Type B pancreatic cell (in vitro differentiated cells): ENCODE data around the gene ERGIC3. TPM values are rescaled to one million over a fixed set of nuclear protein-coding genes. Genes with fewer than 3 reads are reported as not detected.
A peak's percentile ranks its signal among the peaks of the same experiment; 100 is the strongest.

Experiments used
- DNase-seq: peaks from one replicate; pipeline ENCODE4 v3.0.0; 2021; ENCODE audit warnings: mixed read lengths; ENCODE audit not compliant: unreplicated experiment; ENCODE audit errors: extremely low spot score
- H3K27ac Mint-ChIP-seq: 2 replicates; pipeline ENCODE4 v1.8.0; 2021; ENCODE audit warnings: mild to moderate bottlenecking, mixed read lengths
- H3K27me3 Mint-ChIP-seq: 2 replicates; pipeline ENCODE4 v1.8.0; 2021; ENCODE audit warnings: mixed read lengths
- H3K36me3 Mint-ChIP-seq: 2 replicates; pipeline ENCODE4 v1.8.0; 2021; ENCODE audit warnings: mixed read lengths
- H3K4me1 Mint-ChIP-seq: one replicate; pipeline ENCODE4 v1.8.0; 2021; ENCODE audit warnings: mixed read lengths; ENCODE audit not compliant: unreplicated experiment
- H3K4me3 Mint-ChIP-seq: 2 replicates; pipeline ENCODE4 v1.8.0; 2021; ENCODE audit warnings: mild to moderate bottlenecking, mixed read lengths
- H3K9me3 Mint-ChIP-seq: 2 replicates; pipeline ENCODE4 v1.8.0; 2021; ENCODE audit warnings: mixed read lengths
- total RNA-seq: library from RNA; stranded (reverse); gene quantifications from 2 replicates; pipeline ENCODE4 v1.2.1, GENCODE V29; 2021; ENCODE audit warnings: low replicate concordance
- TF ChIP-seq, protein P1 (sequence below): fragments of 200-600 bp; sonication (generic); conservative IDR thresholded peaks from 2 replicates; pipeline ENCODE4 v1.5.0; 2021; ENCODE audit warnings: antibody characterized with exemption, mild to moderate bottlenecking

The ERGIC3 gene
- total RNA-seq, 1 donor from 2014 or later: 288 TPM

DNA sequence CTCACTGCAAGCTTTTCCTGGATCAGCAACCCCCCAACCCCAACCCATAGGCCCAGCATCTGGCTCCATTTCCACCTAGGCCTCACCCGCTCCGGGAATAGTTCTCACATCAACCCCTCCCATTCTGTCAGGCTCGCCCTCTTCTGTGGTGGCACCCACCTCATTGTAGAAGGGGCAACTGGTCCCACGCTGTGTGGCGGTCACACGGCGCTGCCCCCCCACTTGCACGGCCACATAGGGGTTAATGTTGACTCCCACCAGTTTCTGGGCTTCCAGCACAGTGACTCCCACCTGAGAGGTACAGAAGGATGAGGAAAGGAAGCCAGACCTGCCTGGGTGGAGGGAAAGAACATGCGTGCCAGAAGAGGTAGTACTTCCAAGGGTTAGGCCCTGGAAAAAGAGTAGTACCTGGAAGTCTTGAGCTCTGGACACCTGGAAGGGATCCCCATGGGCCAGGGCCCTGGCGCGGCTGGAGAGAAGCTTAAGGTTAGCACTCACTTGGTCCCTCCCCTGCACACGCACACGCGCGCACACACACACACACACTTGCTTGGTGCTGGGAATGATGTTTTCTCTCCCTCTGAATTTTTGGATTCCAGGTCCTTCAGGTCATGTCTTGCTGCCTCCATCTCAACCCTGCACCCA is 61.1 kb downstream of the ERGIC3 start:
- TF ChIP-seq, protein P1, sequence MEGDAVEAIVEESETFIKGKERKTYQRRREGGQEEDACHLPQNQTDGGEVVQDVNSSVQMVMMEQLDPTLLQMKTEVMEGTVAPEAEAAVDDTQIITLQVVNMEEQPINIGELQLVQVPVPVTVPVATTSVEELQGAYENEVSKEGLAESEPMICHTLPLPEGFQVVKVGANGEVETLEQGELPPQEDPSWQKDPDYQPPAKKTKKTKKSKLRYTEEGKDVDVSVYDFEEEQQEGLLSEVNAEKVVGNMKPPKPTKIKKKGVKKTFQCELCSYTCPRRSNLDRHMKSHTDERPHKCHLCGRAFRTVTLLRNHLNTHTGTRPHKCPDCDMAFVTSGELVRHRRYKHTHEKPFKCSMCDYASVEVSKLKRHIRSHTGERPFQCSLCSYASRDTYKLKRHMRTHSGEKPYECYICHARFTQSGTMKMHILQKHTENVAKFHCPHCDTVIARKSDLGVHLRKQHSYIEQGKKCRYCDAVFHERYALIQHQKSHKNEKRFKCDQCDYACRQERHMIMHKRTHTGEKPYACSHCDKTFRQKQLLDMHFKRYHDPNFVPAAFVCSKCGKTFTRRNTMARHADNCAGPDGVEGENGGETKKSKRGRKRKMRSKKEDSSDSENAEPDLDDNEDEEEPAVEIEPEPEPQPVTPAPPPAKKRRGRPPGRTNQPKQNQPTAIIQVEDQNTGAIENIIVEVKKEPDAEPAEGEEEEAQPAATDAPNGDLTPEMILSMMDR: no peak
- no peak overlapping the region for H3K27ac Mint-ChIP-seq
- peaks cover 59% of the 10 kb centered on the region for H3K27me3 Mint-ChIP-seq
- peak overlapping the region; percentile 76 for H3K4me3 Mint-ChIP-seq
- H3K9me3 Mint-ChIP-seq: no peaks in the 10 kb centered on the region
- H3K36me3 Mint-ChIP-seq: no peaks in the 10 kb centered on the region
- DNase-seq: no peak
- H3K4me1 Mint-ChIP-seq: peaks cover 5% of the 10 kb centered on the region

DNA sequence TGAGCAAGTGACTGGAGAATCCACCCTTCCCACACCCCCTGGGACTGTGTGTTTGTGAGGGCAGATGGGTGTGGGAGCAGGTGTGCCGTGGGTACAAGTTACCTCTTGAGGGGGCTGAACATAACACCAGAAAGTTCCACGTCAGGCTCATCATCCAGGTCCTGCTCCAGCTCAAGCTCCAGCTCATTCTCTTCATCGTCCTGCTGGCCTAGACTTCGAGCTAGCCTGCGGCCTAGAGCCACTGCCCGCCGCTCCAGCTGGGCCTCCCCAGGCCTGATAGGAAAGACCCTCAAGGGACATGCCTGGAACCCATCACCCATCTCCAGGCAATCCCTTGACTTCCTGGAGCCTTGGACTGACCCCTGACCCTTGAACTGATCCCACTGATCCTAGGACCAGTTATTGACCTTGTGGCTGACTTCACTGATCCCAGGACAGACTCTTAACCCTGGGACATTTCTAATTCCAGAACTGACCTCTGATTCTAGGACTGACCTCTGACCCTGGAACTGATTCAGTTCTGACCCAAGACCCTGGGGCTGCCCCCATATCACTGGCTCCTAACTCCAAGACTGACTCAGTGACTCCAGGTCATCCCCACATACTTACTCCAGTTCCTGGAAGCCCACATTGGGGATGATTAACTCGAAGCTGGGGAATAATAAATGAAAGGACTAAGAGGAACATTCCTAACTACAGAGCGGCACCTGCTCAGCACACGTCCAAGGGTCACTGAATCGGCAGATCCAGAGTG is 62.0 kb downstream of the ERGIC3 start:
- peaks cover 50% of the 10 kb centered on the region for H3K27me3 Mint-ChIP-seq
- no peak overlapping the region for H3K4me3 Mint-ChIP-seq
- H3K27ac Mint-ChIP-seq: no peak overlapping the region
- H3K4me1 Mint-ChIP-seq: peaks cover 5% of the 10 kb centered on the region
- TF ChIP-seq, protein P1: no peak
- DNase-seq: no peak
- H3K9me3 Mint-ChIP-seq: no peaks in the 10 kb centered on the region
- no peaks in the 10 kb centered on the region for H3K36me3 Mint-ChIP-seq

DNA sequence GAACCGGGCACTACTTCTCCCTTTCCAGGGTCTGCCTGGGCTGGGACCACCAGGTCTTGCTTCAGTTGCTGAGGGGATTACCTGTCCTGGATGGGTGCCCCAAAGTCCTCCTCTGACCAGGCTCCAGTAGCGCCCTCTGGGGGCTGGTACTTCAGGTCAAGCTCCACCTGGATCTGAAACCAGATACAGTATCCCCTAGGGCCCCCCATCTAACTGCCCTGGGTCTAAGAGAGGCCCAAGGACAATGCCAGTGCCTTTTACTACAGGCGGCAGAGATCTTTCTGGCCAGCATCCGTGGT is 62.5 kb downstream of the ERGIC3 start:
- no peak overlapping the region for H3K27ac Mint-ChIP-seq
- DNase-seq: no peak
- H3K4me1 Mint-ChIP-seq: peaks cover 5% of the 10 kb centered on the region
- TF ChIP-seq, protein P1: peak; percentile 25
- H3K9me3 Mint-ChIP-seq: no peaks in the 10 kb centered on the region
- H3K27me3 Mint-ChIP-seq: peaks cover 45% of the 10 kb centered on the region
- no peak overlapping the region for H3K4me3 Mint-ChIP-seq
- no peaks in the 10 kb centered on the region for H3K36me3 Mint-ChIP-seq

DNA sequence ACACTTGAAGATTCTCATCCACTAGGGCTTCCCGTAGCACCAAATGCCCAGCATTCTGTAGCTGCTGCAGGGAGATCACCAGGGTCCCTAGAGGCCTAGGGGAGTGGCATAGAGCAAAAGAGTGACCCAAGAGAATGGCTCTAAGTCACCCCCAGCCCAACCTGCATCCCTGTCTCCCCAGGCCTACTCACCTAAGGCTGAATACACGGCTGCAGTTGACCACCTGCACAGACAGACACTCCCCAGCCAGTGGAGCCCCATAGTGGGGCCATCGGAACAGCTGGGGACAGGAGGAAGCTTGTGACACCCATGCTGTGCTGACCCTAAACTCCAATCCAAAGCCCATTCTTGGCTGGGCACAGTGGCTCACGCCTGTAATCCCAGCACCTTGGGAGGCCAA is 64.2 kb downstream of the ERGIC3 start:
- no peaks in the 10 kb centered on the region for H3K9me3 Mint-ChIP-seq
- peaks cover 29% of the 10 kb centered on the region for H3K27me3 Mint-ChIP-seq
- H3K4me3 Mint-ChIP-seq: no peak overlapping the region
- no peaks in the 10 kb centered on the region for H3K36me3 Mint-ChIP-seq
- H3K27ac Mint-ChIP-seq: no peak overlapping the region
- DNase-seq: no peak
- peaks cover 5% of the 10 kb centered on the region for H3K4me1 Mint-ChIP-seq
- TF ChIP-seq, protein P1: no peak

Other genes starting within 250 kb of the ERGIC3 start
- not detected in 2 replicates for gene FAM83C, start 249.7 kb upstream of the ERGIC3 start, total RNA-seq
- 41.3 and 62.4 TPM in 2 replicates for gene UQCC1, start 130.1 kb upstream of the ERGIC3 start, total RNA-seq
- gene GDF5, start 103.8 kb upstream of the ERGIC3 start, total RNA-seq: 1.3 TPM in 1 of 2 replicates, not detected in the other
- 48.7 and 57.1 TPM in 2 replicates for gene CEP250, start 86.5 kb upstream of the ERGIC3 start, total RNA-seq
- not detected in 2 replicates for gene C20orf173, start 12.4 kb upstream of the ERGIC3 start, total RNA-seq
- gene SPAG4, start 73.8 kb downstream of the ERGIC3 start, total RNA-seq: 1.6 and 2.4 TPM in 2 replicates
- gene CPNE1, start 122.8 kb downstream of the ERGIC3 start, total RNA-seq: 115 and 192 TPM in 2 replicates
- 122 and 153 TPM in 2 replicates for gene RBM12, start 122.8 kb downstream of the ERGIC3 start, total RNA-seq
- 26.7 and 29.9 TPM in 2 replicates for gene NFS1, start 157.3 kb downstream of the ERGIC3 start, total RNA-seq
- gene ROMO1, start 157.3 kb downstream of the ERGIC3 start, total RNA-seq: 131 and 160 TPM in 2 replicates
- 361 and 398 TPM in 2 replicates for gene RBM39, start 200.2 kb downstream of the ERGIC3 start, total RNA-seq
- 33.4 and 37.6 TPM in 2 replicates for gene PHF20, start 229.9 kb downstream of the ERGIC3 start, total RNA-seq